Measurements from ENCODE around the gene C11orf21.

DNA sequence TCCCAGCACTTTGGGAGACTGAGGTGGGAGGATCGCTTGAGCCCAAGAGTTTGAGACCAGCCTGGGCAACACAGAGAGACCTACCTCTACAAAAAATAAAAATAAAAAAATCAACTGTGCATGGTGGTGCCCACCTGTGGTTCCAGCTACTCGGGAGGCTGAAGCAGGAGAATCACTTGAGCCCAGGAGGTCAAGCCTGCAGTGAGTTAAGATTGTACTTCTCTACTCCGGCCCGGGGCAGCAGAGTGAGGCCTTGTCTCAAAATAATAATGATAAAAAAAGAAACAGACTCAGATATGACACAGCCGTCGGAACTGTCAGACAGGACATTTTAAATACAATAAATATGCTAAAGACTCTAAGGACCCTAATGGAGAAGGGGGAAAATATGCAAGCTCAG, 49.7 kb downstream of the C11orf21 start:
- TF ChIP-seq, protein P1, sequence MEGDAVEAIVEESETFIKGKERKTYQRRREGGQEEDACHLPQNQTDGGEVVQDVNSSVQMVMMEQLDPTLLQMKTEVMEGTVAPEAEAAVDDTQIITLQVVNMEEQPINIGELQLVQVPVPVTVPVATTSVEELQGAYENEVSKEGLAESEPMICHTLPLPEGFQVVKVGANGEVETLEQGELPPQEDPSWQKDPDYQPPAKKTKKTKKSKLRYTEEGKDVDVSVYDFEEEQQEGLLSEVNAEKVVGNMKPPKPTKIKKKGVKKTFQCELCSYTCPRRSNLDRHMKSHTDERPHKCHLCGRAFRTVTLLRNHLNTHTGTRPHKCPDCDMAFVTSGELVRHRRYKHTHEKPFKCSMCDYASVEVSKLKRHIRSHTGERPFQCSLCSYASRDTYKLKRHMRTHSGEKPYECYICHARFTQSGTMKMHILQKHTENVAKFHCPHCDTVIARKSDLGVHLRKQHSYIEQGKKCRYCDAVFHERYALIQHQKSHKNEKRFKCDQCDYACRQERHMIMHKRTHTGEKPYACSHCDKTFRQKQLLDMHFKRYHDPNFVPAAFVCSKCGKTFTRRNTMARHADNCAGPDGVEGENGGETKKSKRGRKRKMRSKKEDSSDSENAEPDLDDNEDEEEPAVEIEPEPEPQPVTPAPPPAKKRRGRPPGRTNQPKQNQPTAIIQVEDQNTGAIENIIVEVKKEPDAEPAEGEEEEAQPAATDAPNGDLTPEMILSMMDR (conservative IDR thresholded peaks at IDR 0.05 in 1 of 2, IDR thresholded peaks at IDR 0.05 in 1 of 2; ENCODE audit: extremely low read depth in 1 of 2, insufficient read depth in 1 of 2, low read depth in 1 of 2, low read length in 2 of 2), result no peak
- TF ChIP-seq EZH2 (IDR thresholded peaks at IDR 0.05; ENCODE audit: borderline replicate concordance, low read length), result no peak
